K562 (cell line): ENCODE data around the gene LAMB2. TPM values are rescaled to one million over a fixed set of nuclear protein-coding genes. Genes with fewer than 3 reads are reported as not detected.

Source experiments
- ATAC-seq: fragments of 200-7000 bp; cut with Tn5 transposase; 3 replicates; pipeline ENCODE4 v1.9.1; 2020; ENCODE audit warnings: moderate library complexity
- BruUV-seq: library from RNA; stranded (reverse); fragments of 400-500 nt; replicated peaks from 2 replicates; lab custom pipeline; 2021; lab: Mats Ljungman, UMichigan
- CTCF ChIA-PET: fragments of 300-600 bp; formaldehyde crosslinking; extraction: SDS; loops from one replicate; lab custom pipeline; 2021; ENCODE audit warnings: low intra/inter-chr PET ratio; lab: Yijun Ruan, JAX
- POLR2A ChIA-PET: fragments of 300-600, 350-650 bp; sonication (Branson Sonifier 250); formaldehyde crosslinking; extraction: SDS; loops from one replicate; lab custom pipeline; 2021; ENCODE audit warnings: antibody characterized with exemption, inconsistent platforms; lab: Yijun Ruan, JAX
- DNase-seq, 4 experiments: peaks; one replicate each; pipeline versions ENCODE4 v3.0.0 to v3.0.0-alpha.2; 2011 to 2018; ENCODE audit warnings: low spot score in 3 of 4, mixed read lengths in 3 of 4; ENCODE audit errors: extremely low read depth in 1 of 4
- FAIRE-seq: peaks from 2 replicates; lab custom pipeline; 2011; peaks lifted over from hg19 to GRCh38; lab: Jason Lieb, UNC
- H2AFZ ChIP-seq: 2 replicates; pipeline ENCODE4 v1.6.0; 2011; ENCODE audit warnings: low read depth, low read length, control low read depth, inconsistent platforms
- H3K27ac ChIP-seq: fragments of 200-600 bp; 3 replicates; pipeline ENCODE4 v1.8.0; 2011; ENCODE audit warnings: low read depth, mild to moderate bottlenecking, control low read depth, inconsistent platforms, low read length, moderate library complexity, mixed read lengths; ENCODE audit errors: extremely low read depth
- H3K27me3 ChIP-seq, 2 experiments: fragments of 300-600 bp in 1 of 2; 2 replicates in 1 of 2; 3 replicates in 1 of 2; pipeline versions ENCODE4 v1.6.0 to v1.8.0; 2011; ENCODE audit warnings: inconsistent platforms in 2 of 2, low read length in 2 of 2, mild to moderate bottlenecking in 1 of 2, mixed read lengths in 1 of 2, moderate library complexity in 1 of 2; ENCODE audit not compliant: control insufficient read depth in 2 of 2, insufficient read depth in 2 of 2
- H3K36me3 ChIP-seq: fragments of 300-600 bp; 3 replicates; pipeline ENCODE4 v1.8.0; 2011; ENCODE audit warnings: mild to moderate bottlenecking, low read length, inconsistent platforms; ENCODE audit not compliant: control insufficient read depth, insufficient read depth
- H3K4me1 ChIP-seq, 2 experiments: fragments of 200-600 bp in 1 of 2; replicated peaks in 1 of 2; 2 replicates in 1 of 2; 3 replicates in 1 of 2; pipeline versions ENCODE4 v1.5.1 to v1.8.0; 2011; ENCODE audit warnings: inconsistent platforms in 2 of 2, low read length in 2 of 2, mild to moderate bottlenecking in 1 of 2, mixed read lengths in 1 of 2, moderate library complexity in 1 of 2; ENCODE audit not compliant: control insufficient read depth in 2 of 2, insufficient read depth in 2 of 2
- H3K4me2 ChIP-seq: 2 replicates; pipeline ENCODE4 v1.6.1; 2011; ENCODE audit warnings: low read length, control low read depth, inconsistent platforms, mixed read lengths; ENCODE audit not compliant: insufficient read depth
- H3K4me3 ChIP-seq: fragments of 200-600 bp; sonication (generic), shearing (Covaris generic); 2 replicates; pipeline ENCODE4 v1.5.1; 2016; ENCODE audit warnings: control low read depth, inconsistent platforms
- H3K79me2 ChIP-seq: fragments of 200-600 bp; 3 replicates; pipeline ENCODE4 v1.8.0; 2011; ENCODE audit warnings: low read length, inconsistent platforms; ENCODE audit not compliant: control insufficient read depth, insufficient read depth
- H3K9ac ChIP-seq, 2 experiments: 2 replicates each; pipeline versions ENCODE4 v1.6.0 to v1.6.1; 2011; ENCODE audit warnings: low read depth in 2 of 2, low read length in 2 of 2, control low read depth in 1 of 2, inconsistent platforms in 1 of 2, mild to moderate bottlenecking in 1 of 2, mixed read lengths in 1 of 2; ENCODE audit not compliant: insufficient read depth in 1 of 2
- H3K9me1 ChIP-seq: one replicate; pipeline ENCODE4 v1.6.0; 2011; ENCODE audit warnings: inconsistent platforms, mild to moderate bottlenecking, low read length, moderate library complexity; ENCODE audit not compliant: control insufficient read depth, insufficient read depth
- H3K9me3 ChIP-seq: replicated peaks from 2 replicates; pipeline ENCODE4 v1.5.1; 2011; ENCODE audit warnings: low read depth, low read length, inconsistent platforms; ENCODE audit not compliant: control insufficient read depth, insufficient read depth
- H4K20me1 ChIP-seq: replicated peaks from 2 replicates; pipeline ENCODE4 v1.6.1; 2011; ENCODE audit warnings: low read length, inconsistent platforms, mixed read lengths; ENCODE audit not compliant: control insufficient read depth, insufficient read depth
- BACH1 ChIP-seq: fragments of 200-800 bp; sonication (Bioruptor generic); IDR thresholded peaks from 2 replicates; pipeline ENCODE4 v1.6.1; 2016; ENCODE audit warnings: missing genetic modification characterization, missing compliant biosample characterization
- FUS ChIP-seq: fragments of 200-400 bp; formaldehyde crosslinking; optimal IDR thresholded peaks from 2 replicates; pipeline ENCODE3; 2017; ENCODE audit warnings: low read depth, low read length
- HEY1 ChIP-seq: fragments of 250-450 bp; sonication (Bioruptor Pico); IDR thresholded peaks from 2 replicates; pipeline ENCODE4 v1.5.0; 2020; ENCODE audit warnings: mild to moderate bottlenecking, moderate library complexity, borderline replicate concordance
- LEF1 ChIP-seq: fragments of 450-650 bp; IDR thresholded peaks from 2 replicates; pipeline ENCODE4 v1.6.1; 2016; ENCODE audit warnings: mild to moderate bottlenecking
- NFYB ChIP-seq: IDR thresholded peaks from 2 replicates; pipeline ENCODE4 v1.6.1; 2011; ENCODE audit warnings: mild to moderate bottlenecking, moderate library complexity; ENCODE audit not compliant: insufficient read length; ENCODE audit errors: extremely low read depth
- REST ChIP-seq, 2 experiments: fragments of 450-650 bp; formaldehyde crosslinking in 1 of 2; IDR thresholded peaks; 2 replicates each; pipeline versions ENCODE4 v1.4.0 to v1.6.1; 2014 to 2020; ENCODE audit warnings: mild to moderate bottlenecking in 2 of 2, borderline replicate concordance in 1 of 2, low read depth in 1 of 2
- ZFP1 ChIP-seq: fragments of 450-650 bp; formaldehyde crosslinking; IDR thresholded peaks from 2 replicates; pipeline ENCODE4 v1.4.0; 2020; ENCODE audit warnings: mild to moderate bottlenecking, mixed read lengths
- ZNF212 ChIP-seq: fragments of 450-650 bp; formaldehyde crosslinking; IDR thresholded peaks from 2 replicates; pipeline ENCODE4 v1.4.0; 2020; ENCODE audit warnings: mild to moderate bottlenecking
- ZNF41 ChIP-seq: fragments of 250-450 bp; sonication (Bioruptor Pico); conservative IDR thresholded peaks from 2 replicates; pipeline ENCODE4 v1.4.0; 2020; ENCODE audit warnings: mild to moderate bottlenecking
- WGBS: fragments of 100-300 bp; shearing (Covaris generic); methylation state at CpG from one replicate; pipeline ENCODE4 v1.1.6; 2016; ENCODE audit warnings: low coverage, mixed read lengths; ENCODE audit not compliant: insufficient coverage; ENCODE audit errors: missing lambda C conversion rate; 5-methylcytosine and 5-hydroxymethylcytosine counted together
- in situ Hi-C: fragments of 300-500 bp; cut with MboI; formaldehyde crosslinking; loops from 4 replicates; pipeline ENCODE4 v1.15.0; 2018; ENCODE audit warnings: inconsistent platforms, mixed read lengths
- intact Hi-C: fragments of 100-400 bp; cut with micrococcal nuclease; formaldehyde crosslinking; loops from 2 replicates; pipeline ENCODE4 v1.14.2; 2022
- polyA plus RNA-seq, 8 experiments: library from polyadenylated mRNA; depleted of rRNA in 4 of 8; stranded (reverse) in 5 of 8; unstranded in 3 of 8; fragments of >200 nt; fragmentation: Nextera tagmentation in 2 of 8; fragmentation: Illumina TruSeq in 1 of 8; extraction: Ambion mirVana in 2 of 8; extraction: Trizol in 1 of 8; gene quantifications; 2 replicates each; pipeline versions ENCODE4 v1.2.1 to v1.2.3, GENCODE V29; 2011 to 2014; ENCODE audit warnings: inconsistent platforms in 1 of 8, missing spikeins in 1 of 8
- total RNA-seq, 7 experiments: library from RNA; depleted of rRNA in 6 of 7; stranded (reverse); fragments of >200 nt in 6 of 7; fragmentation: Illumina TruSeq in 2 of 7; extraction: Trizol in 2 of 7; gene quantifications; 2 replicates each; pipeline versions ENCODE4 v1.2.1 to v1.2.3, GENCODE V29; 2011 to 2021; ENCODE audit warnings: low replicate concordance in 1 of 7

The LAMB2 gene
- total and polyA plus RNA-seq, 9 of the 15 experiments (the other 6 are each of a cell fraction or from before 2014, with no cell fraction given) = 1.4 to 26.0 (median 16.2) TPM

- Histone ChIP-seq H3K36me3 (no peaks in the 10 kb centered on the region), H3K4me2 (peak overlapping the region; percentile 86; the same call in 1 of the 2 replicates), H3K27me3 (no peaks in the 10 kb centered on the region), H3K4me3 (no peak overlapping the region), H3K9me1 (no peaks in the 10 kb centered on the region), H3K79me2 (no peaks in the 10 kb centered on the region; the same call in 2 of the 3 replicates), H4K20me1 (no peaks in the 10 kb centered on the region), H3K9me3 (no peaks in the 10 kb centered on the region), H3K9ac (peak overlapping the region in 1 of 2 experiments; percentile 89; a peak in 2 of 4 replicates), H3K4me1 (peaks cover 2 to 32% of the 10 kb centered on the region in 2 experiments; a peak in 4 of 5 replicates), H2AFZ (no peak overlapping the region), H3K27ac (no peak overlapping the region)
- ATAC-seq (no peak), FAIRE-seq (no peak), DNase-seq (no peak)
- intact Hi-C loops (no loop called here), in situ Hi-C loops (no loop called here)
- CTCF ChIA-PET = no interaction called here
- POLR2A ChIA-PET = interaction anchor here (0.6 to 2.4 kb wide), 5 partner anchors 9 to 145 kb away, joined by 3 to 8 read pairs (median 3); partner anchors contain the start of genes USP19 and WDR6
- TF ChIP-seq FUS (no peak), ZFP1 (CRISPR knock-in tag) (no peak), ZNF212 (no peak), ZNF41 (no peak), LEF1 (no peak), BACH1 (tag) (no peak), REST (IDR thresholded peaks at IDR 0.05; ENCODE audit: borderline replicate concordance) (no peak), REST (CRISPR knock-in tag; IDR thresholded peaks at IDR 0.05; ENCODE audit: low read depth) (no peak), NFYB (no peak), HEY1 (no peak)
- WGBS = 83% methylated on average over 4 of the region's 9 CpGs
- BruUV-seq = no TSS peak
These were observed 795 bp downstream of the LAMB2 start for GRCh38 chr3:49132073-49132436.
